HepG2 (cell line): ENCODE measurements around the gene PCBP1. TPM values are rescaled to one million over a fixed set of nuclear protein-coding genes. Genes with fewer than 3 reads are reported as not detected.
A peak's percentile ranks its signal among the peaks of the same experiment; 100 is the strongest.

Source experiments
- ARNT ChIP-seq: fragments of 450-650 bp; IDR thresholded peaks from 2 replicates; pipeline ENCODE4 v1.6.1; 2017
- FOSL1 ChIP-seq: sonication (generic); formaldehyde crosslinking; IDR thresholded peaks from 2 replicates; pipeline ENCODE4 v1.9.0; 2021; ENCODE audit warnings: missing genetic modification reagents, borderline replicate concordance
- ZNF224 ChIP-seq: sonication (generic); formaldehyde crosslinking; IDR thresholded peaks from 2 replicates; pipeline ENCODE4 v1.5.0; 2020; ENCODE audit warnings: mild to moderate bottlenecking, missing genetic modification reagents
- ZNF383 ChIP-seq: sonication (generic); formaldehyde crosslinking; IDR thresholded peaks from 2 replicates; pipeline ENCODE4 v1.4.0; 2020; ENCODE audit warnings: missing genetic modification reagents, mild to moderate bottlenecking, borderline replicate concordance
- polyA plus RNA-seq, 8 experiments: library from polyadenylated mRNA; depleted of rRNA in 3 of 8; stranded (reverse) in 7 of 8; unstranded in 1 of 8; fragments of >200 nt; fragmentation: Illumina TruSeq in 4 of 8; extraction: Trizol in 4 of 8; gene quantifications; 2 replicates each; pipeline versions ENCODE4 v1.2.1 to v1.2.3, GENCODE V29; 2011 to 2016; ENCODE audit warnings: low read depth in 4 of 8, missing spikeins in 1 of 8, mixed read lengths in 1 of 8; ENCODE audit not compliant: insufficient read depth in 1 of 8
- total RNA-seq, 5 experiments: library from RNA; depleted of rRNA; stranded (reverse); fragments of >200 nt; fragmentation: Illumina TruSeq; extraction: Trizol; gene quantifications; 2 replicates each; pipeline ENCODE4 v1.2.3, GENCODE V29; 2016; ENCODE audit warnings: low read depth in 1 of 5
- TF ChIP-seq, protein P1 (sequence below), 2 experiments: fragments of 450-650 bp in 1 of 2; sonication (generic) in 1 of 2; formaldehyde crosslinking in 1 of 2; IDR thresholded peaks; 2 replicates each; pipeline versions ENCODE4 v1.6.1 to v1.8.0; 2016 to 2022; ENCODE audit warnings: antibody characterized with exemption in 1 of 2, mild to moderate bottlenecking in 1 of 2, missing genetic modification reagents in 1 of 2
- TF ChIP-seq, protein P2 (sequence below): sonication (generic); formaldehyde crosslinking; IDR thresholded peaks from 2 replicates; pipeline ENCODE4 v1.5.0; 2020; ENCODE audit warnings: mild to moderate bottlenecking, missing genetic modification reagents
- TF ChIP-seq, protein P3 (sequence below): sonication (generic); formaldehyde crosslinking; IDR thresholded peaks from one replicate; pipeline ENCODE4 v1.5.1; 2020; ENCODE audit warnings: mild to moderate bottlenecking, missing genetic modification reagents; ENCODE audit errors: not compliant biosample characterization

PCBP1 gene
- total and polyA plus RNA-seq, 2 of the 13 experiments (the other 11 are each of a cell fraction or from before 2014, with no cell fraction given) = 32.0 to 137 TPM

DNA sequence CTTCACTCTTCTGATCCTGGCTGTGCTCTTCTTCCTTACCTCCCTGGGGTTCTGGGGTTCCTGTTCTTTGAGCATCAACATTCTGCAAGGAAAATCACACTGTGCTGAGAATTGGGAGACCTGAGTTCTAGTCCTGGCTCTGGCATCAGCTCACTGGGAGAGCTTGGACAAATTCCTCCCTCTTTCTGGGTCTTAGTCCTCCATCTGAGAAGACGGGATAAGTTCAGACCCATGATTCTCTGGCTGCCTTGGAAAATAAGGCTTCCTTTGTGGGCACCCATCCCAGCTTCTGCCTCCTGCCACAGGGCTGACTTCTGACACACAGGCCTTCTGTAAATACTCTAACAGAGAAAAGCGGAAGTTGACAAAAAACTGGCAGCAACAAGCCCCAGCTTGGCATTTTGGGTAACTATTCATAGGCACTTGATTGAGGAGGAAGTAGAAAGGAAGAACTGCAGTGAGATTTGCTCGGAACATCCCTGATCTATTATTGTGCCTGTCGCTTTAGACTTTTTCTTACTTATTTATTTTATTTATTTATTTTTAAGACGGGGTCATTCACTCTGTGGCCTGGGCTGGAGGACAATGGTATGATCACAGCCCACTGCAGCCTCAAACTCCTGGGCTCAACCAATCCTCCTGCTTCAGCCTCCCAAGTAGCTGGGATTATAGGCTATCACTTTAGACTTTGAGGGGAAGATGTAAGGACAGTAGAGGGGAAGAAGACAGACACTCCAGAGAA, 7.9 kb downstream of the PCBP1 start (continued):
- TF ChIP-seq, protein P1, sequence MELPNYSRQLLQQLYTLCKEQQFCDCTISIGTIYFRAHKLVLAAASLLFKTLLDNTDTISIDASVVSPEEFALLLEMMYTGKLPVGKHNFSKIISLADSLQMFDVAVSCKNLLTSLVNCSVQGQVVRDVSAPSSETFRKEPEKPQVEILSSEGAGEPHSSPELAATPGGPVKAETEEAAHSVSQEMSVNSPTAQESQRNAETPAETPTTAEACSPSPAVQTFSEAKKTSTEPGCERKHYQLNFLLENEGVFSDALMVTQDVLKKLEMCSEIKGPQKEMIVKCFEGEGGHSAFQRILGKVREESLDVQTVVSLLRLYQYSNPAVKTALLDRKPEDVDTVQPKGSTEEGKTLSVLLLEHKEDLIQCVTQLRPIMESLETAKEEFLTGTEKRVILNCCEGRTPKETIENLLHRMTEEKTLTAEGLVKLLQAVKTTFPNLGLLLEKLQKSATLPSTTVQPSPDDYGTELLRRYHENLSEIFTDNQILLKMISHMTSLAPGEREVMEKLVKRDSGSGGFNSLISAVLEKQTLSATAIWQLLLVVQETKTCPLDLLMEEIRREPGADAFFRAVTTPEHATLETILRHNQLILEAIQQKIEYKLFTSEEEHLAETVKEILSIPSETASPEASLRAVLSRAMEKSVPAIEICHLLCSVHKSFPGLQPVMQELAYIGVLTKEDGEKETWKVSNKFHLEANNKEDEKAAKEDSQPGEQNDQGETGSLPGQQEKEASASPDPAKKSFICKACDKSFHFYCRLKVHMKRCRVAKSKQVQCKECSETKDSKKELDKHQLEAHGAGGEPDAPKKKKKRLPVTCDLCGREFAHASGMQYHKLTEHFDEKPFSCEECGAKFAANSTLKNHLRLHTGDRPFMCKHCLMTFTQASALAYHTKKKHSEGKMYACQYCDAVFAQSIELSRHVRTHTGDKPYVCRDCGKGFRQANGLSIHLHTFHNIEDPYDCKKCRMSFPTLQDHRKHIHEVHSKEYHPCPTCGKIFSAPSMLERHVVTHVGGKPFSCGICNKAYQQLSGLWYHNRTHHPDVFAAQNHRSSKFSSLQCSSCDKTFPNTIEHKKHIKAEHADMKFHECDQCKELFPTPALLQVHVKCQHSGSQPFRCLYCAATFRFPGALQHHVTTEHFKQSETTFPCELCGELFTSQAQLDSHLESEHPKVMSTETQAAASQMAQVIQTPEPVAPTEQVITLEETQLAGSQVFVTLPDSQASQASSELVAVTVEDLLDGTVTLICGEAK (IDR thresholded peaks at IDR 0.05) = no peak
- TF ChIP-seq, protein P1 (CRISPR knock-in tag; IDR thresholded peaks at IDR 0.05) = no peak; the same call in 1 of the 2 replicates
- TF ChIP-seq FOSL1 (CRISPR knock-in tag) = no peak
- TF ChIP-seq, protein P2, sequence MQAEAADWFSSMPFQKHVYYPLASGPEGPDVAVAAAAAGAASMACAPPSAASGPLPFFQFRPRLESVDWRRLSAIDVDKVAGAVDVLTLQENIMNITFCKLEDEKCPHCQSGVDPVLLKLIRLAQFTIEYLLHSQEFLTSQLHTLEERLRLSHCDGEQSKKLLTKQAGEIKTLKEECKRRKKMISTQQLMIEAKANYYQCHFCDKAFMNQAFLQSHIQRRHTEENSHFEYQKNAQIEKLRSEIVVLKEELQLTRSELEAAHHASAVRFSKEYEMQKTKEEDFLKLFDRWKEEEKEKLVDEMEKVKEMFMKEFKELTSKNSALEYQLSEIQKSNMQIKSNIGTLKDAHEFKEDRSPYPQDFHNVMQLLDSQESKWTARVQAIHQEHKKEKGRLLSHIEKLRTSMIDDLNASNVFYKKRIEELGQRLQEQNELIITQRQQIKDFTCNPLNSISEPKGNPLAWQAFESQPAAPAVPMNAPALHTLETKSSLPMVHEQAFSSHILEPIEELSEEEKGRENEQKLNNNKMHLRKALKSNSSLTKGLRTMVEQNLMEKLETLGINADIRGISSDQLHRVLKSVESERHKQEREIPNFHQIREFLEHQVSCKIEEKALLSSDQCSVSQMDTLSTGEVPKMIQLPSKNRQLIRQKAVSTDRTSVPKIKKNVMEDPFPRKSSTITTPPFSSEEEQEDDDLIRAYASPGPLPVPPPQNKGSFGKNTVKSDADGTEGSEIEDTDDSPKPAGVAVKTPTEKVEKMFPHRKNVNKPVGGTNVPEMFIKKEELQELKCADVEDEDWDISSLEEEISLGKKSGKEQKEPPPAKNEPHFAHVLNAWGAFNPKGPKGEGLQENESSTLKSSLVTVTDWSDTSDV (CRISPR knock-in tag) = no peak
- TF ChIP-seq ARNT = no peak
- TF ChIP-seq, protein P3, sequence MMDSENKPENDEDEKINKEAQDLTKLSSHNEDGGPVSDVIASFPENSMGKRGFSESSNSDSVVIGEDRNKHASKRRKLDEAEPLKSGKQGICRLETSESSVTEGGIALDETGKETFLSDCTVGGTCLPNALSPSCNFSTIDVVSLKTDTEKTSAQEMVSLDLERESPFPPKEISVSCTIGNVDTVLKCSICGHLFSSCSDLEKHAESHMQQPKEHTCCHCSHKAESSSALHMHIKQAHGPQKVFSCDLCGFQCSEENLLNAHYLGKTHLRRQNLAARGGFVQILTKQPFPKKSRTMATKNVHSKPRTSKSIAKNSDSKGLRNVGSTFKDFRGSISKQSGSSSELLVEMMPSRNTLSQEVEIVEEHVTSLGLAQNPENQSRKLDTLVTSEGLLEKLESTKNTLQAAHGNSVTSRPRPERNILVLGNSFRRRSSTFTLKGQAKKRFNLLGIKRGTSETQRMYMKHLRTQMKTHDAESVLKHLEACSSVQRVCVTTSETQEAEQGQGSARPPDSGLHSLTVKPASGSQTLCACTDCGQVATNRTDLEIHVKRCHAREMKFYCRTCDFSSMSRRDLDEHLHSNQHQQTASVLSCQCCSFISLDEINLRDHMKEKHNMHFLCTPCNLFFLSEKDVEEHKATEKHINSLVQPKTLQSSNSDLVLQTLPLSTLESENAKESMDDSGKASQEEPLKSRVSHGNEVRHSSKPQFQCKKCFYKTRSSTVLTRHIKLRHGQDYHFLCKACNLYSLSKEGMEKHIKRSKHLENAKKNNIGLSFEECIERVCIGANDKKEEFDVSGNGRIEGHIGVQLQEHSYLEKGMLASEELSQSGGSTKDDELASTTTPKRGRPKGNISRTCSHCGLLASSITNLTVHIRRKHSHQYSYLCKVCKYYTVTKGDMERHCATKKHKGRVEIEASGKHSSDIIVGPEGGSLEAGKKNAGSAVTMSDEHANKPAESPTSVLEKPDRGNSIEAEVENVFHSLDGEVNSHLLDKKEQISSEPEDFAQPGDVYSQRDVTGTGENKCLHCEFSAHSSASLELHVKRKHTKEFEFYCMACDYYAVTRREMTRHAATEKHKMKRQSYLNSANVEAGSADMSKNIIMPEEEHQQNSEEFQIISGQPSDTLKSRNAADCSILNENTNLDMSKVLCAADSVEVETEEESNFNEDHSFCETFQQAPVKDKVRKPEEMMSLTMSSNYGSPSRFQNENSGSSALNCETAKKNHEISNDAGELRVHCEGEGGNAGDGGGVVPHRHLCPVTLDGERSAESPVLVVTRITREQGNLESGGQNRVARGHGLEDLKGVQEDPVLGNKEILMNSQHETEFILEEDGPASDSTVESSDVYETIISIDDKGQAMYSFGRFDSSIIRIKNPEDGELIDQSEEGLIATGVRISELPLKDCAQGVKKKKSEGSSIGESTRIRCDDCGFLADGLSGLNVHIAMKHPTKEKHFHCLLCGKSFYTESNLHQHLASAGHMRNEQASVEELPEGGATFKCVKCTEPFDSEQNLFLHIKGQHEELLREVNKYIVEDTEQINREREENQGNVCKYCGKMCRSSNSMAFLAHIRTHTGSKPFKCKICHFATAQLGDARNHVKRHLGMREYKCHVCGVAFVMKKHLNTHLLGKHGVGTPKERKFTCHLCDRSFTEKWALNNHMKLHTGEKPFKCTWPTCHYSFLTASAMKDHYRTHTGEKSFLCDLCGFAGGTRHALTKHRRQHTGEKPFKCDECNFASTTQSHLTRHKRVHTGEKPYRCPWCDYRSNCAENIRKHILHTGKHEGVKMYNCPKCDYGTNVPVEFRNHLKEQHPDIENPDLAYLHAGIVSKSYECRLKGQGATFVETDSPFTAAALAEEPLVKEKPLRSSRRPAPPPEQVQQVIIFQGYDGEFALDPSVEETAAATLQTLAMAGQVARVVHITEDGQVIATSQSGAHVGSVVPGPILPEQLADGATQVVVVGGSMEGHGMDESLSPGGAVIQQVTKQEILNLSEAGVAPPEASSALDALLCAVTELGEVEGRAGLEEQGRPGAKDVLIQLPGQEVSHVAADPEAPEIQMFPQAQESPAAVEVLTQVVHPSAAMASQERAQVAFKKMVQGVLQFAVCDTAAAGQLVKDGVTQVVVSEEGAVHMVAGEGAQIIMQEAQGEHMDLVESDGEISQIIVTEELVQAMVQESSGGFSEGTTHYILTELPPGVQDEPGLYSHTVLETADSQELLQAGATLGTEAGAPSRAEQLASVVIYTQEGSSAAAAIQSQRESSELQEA (CRISPR knock-in tag) = no peak
- no peak for TF ChIP-seq ZNF224
- peak; percentile 23; the same call in 1 of the 2 replicates for TF ChIP-seq ZNF383
